Spleen (tissue), 11 donors: Measurements from ENCODE around the gene ANKFN1. TPM values are rescaled to one million over a fixed set of nuclear protein-coding genes. Genes with fewer than 3 reads are reported as not detected.

Source experiments
- DNase-seq: peaks from one replicate; pipeline ENCODE4 v3.0.0-alpha.2; 2020
- H3K27ac ChIP-seq, 8 donors: fragments of 200-600 bp; sonication (generic) in 7 of 8; 1 replicate in 4 of 8; 2 replicates in 4 of 8; pipeline versions ENCODE4 v1.5.0 to v1.8.0; 2016 to 2021; ENCODE audit warnings: inconsistent platforms in 4 of 8, mild to moderate bottlenecking in 4 of 8, moderate library complexity in 1 of 8
- H3K27me3 ChIP-seq, 7 donors: fragments of 200-600 bp; sonication (generic) in 6 of 7; replicated peaks in 1 of 7; 1 replicate in 4 of 7; 2 replicates in 3 of 7; pipeline versions ENCODE4 v1.5.0 to v1.8.0; 2016 to 2021; ENCODE audit warnings: inconsistent platforms in 3 of 7, mild to moderate bottlenecking in 1 of 7
- H3K36me3 ChIP-seq, 6 donors: fragments of 200-600 bp; sonication (generic) in 5 of 6; 1 replicate in 4 of 6; 2 replicates in 2 of 6; pipeline versions ENCODE4 v1.5.0 to v1.8.0; 2016 to 2021; ENCODE audit warnings: inconsistent platforms in 2 of 6
- H3K4me1 ChIP-seq, 6 donors: fragments of 200-600 bp; sonication (generic) in 5 of 6; 1 replicate in 3 of 6; 2 replicates in 3 of 6; pipeline versions ENCODE4 v1.5.0 to v1.8.0; 2016 to 2021; ENCODE audit warnings: inconsistent platforms in 3 of 6
- H3K4me3 ChIP-seq, 8 donors: fragments of 200-600 bp; sonication (generic) in 7 of 8; 1 replicate in 4 of 8; 2 replicates in 4 of 8; pipeline versions ENCODE4 v1.5.0 to v1.8.0; 2016 to 2021; ENCODE audit warnings: inconsistent platforms in 4 of 8, mild to moderate bottlenecking in 4 of 8, moderate library complexity in 2 of 8
- H3K9me3 ChIP-seq, 8 donors: fragments of 200-600 bp; sonication (generic) in 7 of 8; 1 replicate in 4 of 8; 2 replicates in 4 of 8; pipeline versions ENCODE4 v1.5.0 to v1.8.0; 2016 to 2021; ENCODE audit warnings: inconsistent platforms in 4 of 8
- CTCF ChIP-seq, 11 experiments: fragments of 200-600 bp in 7 of 11; fragments of 450-650 bp in 4 of 11; sonication (generic) in 4 of 11; IDR thresholded peaks in 8 of 11; conservative IDR thresholded peaks in 3 of 11; 1 replicate in 7 of 11; 2 replicates in 4 of 11; pipeline versions ENCODE4 v1.4.0 to v1.8.0; 2016 to 2021; ENCODE audit warnings: antibody characterized with exemption in 11 of 11, inconsistent platforms in 4 of 11, mild to moderate bottlenecking in 1 of 11
- POLR2A ChIP-seq, 3 donors: fragments of 450-650 bp; IDR thresholded peaks; one replicate each; pipeline ENCODE4 v1.5.1; 2017; ENCODE audit warnings: antibody characterized with exemption in 3 of 3, mild to moderate bottlenecking in 1 of 3
- POLR2AphosphoS5 ChIP-seq, 3 donors: sonication (generic); formaldehyde crosslinking; IDR thresholded peaks; one replicate each; pipeline ENCODE4 v1.5.1; 2017; ENCODE audit warnings: antibody characterized with exemption in 3 of 3
- WGBS, 5 donors: extraction: QIAGEN DNeasy Blood & Tissue Kit in 3 of 5; methylation state at CpG; one replicate each; pipeline versions ENCODE4 v1.1.5 to v1.1.7; 2013 to 2018; 5-methylcytosine and 5-hydroxymethylcytosine counted together
- intact Hi-C: fragments of 100-400 bp; cut with DNase I; formaldehyde crosslinking; loops from one replicate; pipeline ENCODE4 v1.15.0; 2023; ENCODE audit warnings: low total_unique reads
- polyA plus RNA-seq, 3 donors: library from polyadenylated mRNA; stranded (reverse); fragments of 200-250 nt; gene quantifications; one replicate each; pipeline ENCODE4 v1.2.1, GENCODE V29; 2013
- total RNA-seq, 7 donors: library from RNA; depleted of rRNA in 3 of 7; stranded (reverse); fragments of >200 nt in 3 of 7; fragmentation: NEBNext Ultra II Directional in 4 of 7; extraction: Animal tissue kit (Norgen Biotek cat#: 25700) in 4 of 7; gene quantifications; one replicate each; pipeline versions ENCODE4 v1.1.0 to v1.2.1, GENCODE V29; 2016 to 2021
- donor health status: healthy with polysubstance abuse.
- donor health status: DM: no; HTN: no; CAD: no; lungs with moderate emphysema.
- donor health status: DM: no; HTN: no; CAD: no.
- donor health status: Bipolar disorder and iron deficiency.
- donor health status: healthy.
- donor health status: DM: no; HTN: no; CAD: no.
- donor health status: DM: yes; HTN: yes; CAD: no.

ANKFN1 gene
- total and polyA plus RNA-seq, 10 donors = 0.19 to 0.58 TPM; not detected in 8

- Histone ChIP-seq H3K9me3 (no peaks in the 10 kb centered on the region), H3K4me3 (no peak overlapping the region), H3K36me3 (no peaks in the 10 kb centered on the region), H3K4me1 (peaks cover 0 to 13% (median 0%) of the 10 kb centered on the region in 6 donors), H3K27me3 (no peaks in the 10 kb centered on the region), H3K27ac (no peak overlapping the region)
- intact Hi-C loops = no loop called here
- 5 to 20% (median 13%) methylated on average over 7 of the region's 7 CpGs for WGBS, 5 donors
- no peak for DNase-seq
- TF ChIP-seq CTCF (IDR thresholded peaks at IDR 0.05 in 8 of 11, conservative IDR thresholded peaks at IDR 0.05 in 3 of 11) (no peak), POLR2A (IDR thresholded peaks at IDR 0.05) (no peak), POLR2AphosphoS5 (IDR thresholded peaks at IDR 0.05) (no peak)
These were observed 143.9 kb downstream of the ANKFN1 start for GRCh38 chr17:56297184-56297583.

DNA sequence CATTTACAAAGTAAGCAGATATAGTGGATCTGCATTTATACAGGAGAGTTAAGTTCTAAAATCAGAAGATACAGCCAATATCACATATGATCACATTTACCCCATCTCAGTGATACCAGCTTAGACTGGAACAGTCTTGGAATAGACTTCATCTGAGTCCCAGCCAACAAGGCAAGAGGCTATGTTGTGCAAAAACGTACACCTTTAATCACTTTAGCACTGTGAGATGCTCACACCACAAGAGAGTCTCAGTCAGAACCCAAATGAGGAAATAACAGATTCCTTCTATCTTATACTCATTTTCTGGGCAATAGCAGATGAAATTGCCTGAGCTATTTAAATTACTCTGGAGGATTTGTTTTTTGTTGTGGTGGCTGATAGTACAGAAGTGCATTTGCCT lies 145.6 kb downstream of the ANKFN1 start:
- intact Hi-C loops = no loop called here
- Histone ChIP-seq H3K27ac (no peak overlapping the region), H3K27me3 (no peaks in the 10 kb centered on the region), H3K9me3 (no peaks in the 10 kb centered on the region), H3K36me3 (no peaks in the 10 kb centered on the region), H3K4me3 (no peak overlapping the region), H3K4me1 (peaks cover 0 to 13% (median 0%) of the 10 kb centered on the region in 6 donors)
- TF ChIP-seq CTCF (IDR thresholded peaks at IDR 0.05 in 8 of 11, conservative IDR thresholded peaks at IDR 0.05 in 3 of 11) (no peak), POLR2A (IDR thresholded peaks at IDR 0.05) (no peak), POLR2AphosphoS5 (IDR thresholded peaks at IDR 0.05) (no peak)
- WGBS, 5 donors = 23 to 62% (median 41%) methylated on average over 1 of the region's 1 CpG
- no peak for DNase-seq

- intact Hi-C loops = no loop called here
- H3K4me1 ChIP-seq = peaks cover 0 to 13% (median 0%) of the 10 kb centered on the region in 6 donors
- H3K27me3 ChIP-seq = no peaks in the 10 kb centered on the region
- no peak for TF ChIP-seq POLR2AphosphoS5 (IDR thresholded peaks at IDR 0.05)
- no peak overlapping the region for H3K27ac ChIP-seq
- no peaks in the 10 kb centered on the region for H3K9me3 ChIP-seq
- 49 to 74% (median 66%) methylated on average over 3 of the region's 3 CpGs for WGBS, 5 donors
- no peak for DNase-seq
- H3K4me3 ChIP-seq = no peak overlapping the region
- no peaks in the 10 kb centered on the region for H3K36me3 ChIP-seq
These were observed 146.9 kb downstream of the ANKFN1 start for GRCh38 chr17:56300144-56300543.

DNA sequence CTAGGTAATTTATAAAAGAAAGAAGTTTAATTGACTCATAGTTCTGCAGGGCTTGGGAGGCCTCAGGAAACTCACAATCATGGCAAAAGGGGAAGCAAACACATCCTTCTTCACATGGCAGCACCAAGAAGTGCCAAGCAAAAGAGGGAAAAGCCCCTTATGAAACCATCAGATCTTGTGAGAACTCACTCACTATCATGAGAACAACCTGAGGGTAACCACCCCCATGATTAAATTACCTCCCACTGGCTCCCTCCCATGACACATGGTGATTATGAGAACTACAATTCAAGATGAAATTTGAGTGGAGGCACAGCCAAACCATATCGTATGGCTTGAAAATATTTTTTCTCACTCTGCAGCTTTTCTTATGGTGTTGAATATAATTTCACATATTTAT lies 151.7 kb downstream of the ANKFN1 start:
- 67 to 88% (median 86%) methylated on average over 1 of the region's 1 CpG for WGBS, 5 donors
- DNase-seq = no peak
- Histone ChIP-seq H3K27me3 (no peaks in the 10 kb centered on the region), H3K36me3 (no peaks in the 10 kb centered on the region), H3K4me1 (no peaks in the 10 kb centered on the region), H3K4me3 (no peak overlapping the region), H3K9me3 (no peaks in the 10 kb centered on the region), H3K27ac (no peak overlapping the region)
- TF ChIP-seq POLR2AphosphoS5 (IDR thresholded peaks at IDR 0.05) = no peak
- no peak for TF ChIP-seq CTCF (IDR thresholded peaks at IDR 0.05 in 8 of 11, conservative IDR thresholded peaks at IDR 0.05 in 3 of 11)
- intact Hi-C loops = no loop called here

DNA sequence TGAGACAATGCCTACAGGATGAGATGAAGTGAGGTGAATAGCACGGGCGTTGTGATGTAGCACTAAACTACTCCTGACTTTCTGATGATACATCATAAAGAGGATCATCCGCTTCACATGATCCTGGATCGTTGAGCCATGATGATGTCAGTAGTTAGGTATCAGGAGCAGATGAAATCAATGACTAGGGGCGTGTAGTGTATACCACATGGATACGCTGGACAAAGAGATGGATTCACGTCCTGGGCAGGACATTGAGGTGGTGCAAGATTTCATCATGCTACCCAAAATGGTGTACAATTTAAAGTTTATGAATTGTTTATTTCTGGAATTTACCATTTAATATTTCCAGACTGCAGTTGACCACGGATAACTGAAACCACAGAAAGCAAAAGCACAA lies 156.6 kb downstream of the ANKFN1 start:
- H3K36me3 ChIP-seq = no peaks in the 10 kb centered on the region
- intact Hi-C loops = no loop called here
- TF ChIP-seq POLR2A (IDR thresholded peaks at IDR 0.05) (no peak), POLR2AphosphoS5 (IDR thresholded peaks at IDR 0.05) (no peak), CTCF (IDR thresholded peaks at IDR 0.05 in 8 of 11, conservative IDR thresholded peaks at IDR 0.05 in 3 of 11) (no peak)
- 77 to 92% (median 85%) methylated on average over 8 of the region's 8 CpGs for WGBS, 5 donors
- H3K27me3 ChIP-seq = no peaks in the 10 kb centered on the region
- H3K9me3 ChIP-seq = no peaks in the 10 kb centered on the region
- no peak for DNase-seq
- H3K27ac ChIP-seq = peak overlapping the region in 2 of 8 donors; percentile 75 to 82
- H3K4me1 ChIP-seq = peaks cover 0 to 12% (median 0%) of the 10 kb centered on the region in 6 donors
- no peak overlapping the region for H3K4me3 ChIP-seq
